ENCODE results near the gene SREBF2.

Gene SREBF2

GRCh38 chr22:41875531-41876270 lies 42.8 kb downstream of the SREBF2 start:
- no peak for DNase-seq (ENCODE audit: low read depth in 1 of 2, low spot score in 1 of 2)

- DNase-seq (ENCODE audit: low read depth in 1 of 2, low spot score in 1 of 2) = no peak
Observed at GRCh38 chr22:41876275-41876674, 43.4 kb downstream of the SREBF2 start.

GRCh38 chr22:41876675-41877074 lies 43.8 kb downstream of the SREBF2 start:
- DNase-seq (ENCODE audit: low read depth in 1 of 2, low spot score in 1 of 2) = no peak

GRCh38 chr22:41880653-41881052 lies 47.7 kb downstream of the SREBF2 start:
- DNase-seq (ENCODE audit: low read depth in 1 of 2, low spot score in 1 of 2) = no peak

GRCh38 chr22:41883400-41883799 lies 50.5 kb downstream of the SREBF2 start:
- DNase-seq (ENCODE audit: low read depth in 1 of 2, low spot score in 1 of 2) = no peak

- no peak for DNase-seq (ENCODE audit: low read depth in 1 of 2, low spot score in 1 of 2)
Observed at GRCh38 chr22:41885116-41885515, 52.2 kb downstream of the SREBF2 start.

- no peak for DNase-seq (ENCODE audit: low read depth in 1 of 2, low spot score in 1 of 2)
Observed at GRCh38 chr22:41885516-41885915, 52.6 kb downstream of the SREBF2 start.

GRCh38 chr22:41888627-41889200 lies 55.8 kb downstream of the SREBF2 start:
- no peak for DNase-seq (ENCODE audit: low read depth in 1 of 2, low spot score in 1 of 2)

- DNase-seq (ENCODE audit: low read depth in 1 of 2, low spot score in 1 of 2) = no peak
Observed at GRCh38 chr22:41891407-41891806, 58.5 kb downstream of the SREBF2 start.

- DNase-seq (ENCODE audit: low read depth in 1 of 2, low spot score in 1 of 2) = no peak
Observed at GRCh38 chr22:41892721-41893120, 59.8 kb downstream of the SREBF2 start.

GRCh38 chr22:41893591-41894375 lies 60.9 kb downstream of the SREBF2 start:
- DNase-seq (ENCODE audit: low read depth in 1 of 2, low spot score in 1 of 2) = no peak

- no peak for DNase-seq (ENCODE audit: low read depth in 1 of 2, low spot score in 1 of 2)
Observed at GRCh38 chr22:41898645-41899044, 65.7 kb downstream of the SREBF2 start.

- DNase-seq (ENCODE audit: low read depth in 1 of 2, low spot score in 1 of 2) = no peak
Observed at GRCh38 chr22:41899110-41899509, 66.2 kb downstream of the SREBF2 start.

- DNase-seq (ENCODE audit: low read depth in 1 of 2, low spot score in 1 of 2) = no peak
Observed at GRCh38 chr22:41899992-41900651, 67.2 kb downstream of the SREBF2 start.

- no peak for DNase-seq (ENCODE audit: low read depth in 1 of 2, low spot score in 1 of 2)
Observed at GRCh38 chr22:41900652-41901312, 67.9 kb downstream of the SREBF2 start.

- DNase-seq (ENCODE audit: low read depth in 1 of 2, low spot score in 1 of 2) = no peak
Observed at GRCh38 chr22:41902016-41902415, 69.1 kb downstream of the SREBF2 start.

GRCh38 chr22:41902932-41903421 lies 70.1 kb downstream of the SREBF2 start:
- DNase-seq (ENCODE audit: low read depth in 1 of 2, low spot score in 1 of 2) = no peak

- no peak for DNase-seq (ENCODE audit: low read depth in 1 of 2, low spot score in 1 of 2)
Observed at GRCh38 chr22:41904450-41905410, 71.8 kb downstream of the SREBF2 start.

- DNase-seq (ENCODE audit: low read depth in 1 of 2, low spot score in 1 of 2) = no peak
Observed at GRCh38 chr22:41905411-41906202, 72.7 kb downstream of the SREBF2 start.
